Renal cortical epithelial cell (primary cell): ENCODE measurements around the gene ITGA1. TPM values are rescaled to one million over a fixed set of nuclear protein-coding genes. Genes with fewer than 3 reads are reported as not detected.

Experiments used
- DNase-seq: peaks from one replicate; pipeline ENCODE4 v3.0.0-alpha.2; 2011; ENCODE audit warnings: low read depth
- total RNA-seq: library from RNA; depleted of rRNA; stranded (reverse); fragments of >200 nt; gene quantifications from 2 replicates; pipeline ENCODE4 v1.2.3, GENCODE V29; 2014

Gene ITGA1
- total RNA-seq, 1 donor from 2014 or later = 57.7 TPM

DNA sequence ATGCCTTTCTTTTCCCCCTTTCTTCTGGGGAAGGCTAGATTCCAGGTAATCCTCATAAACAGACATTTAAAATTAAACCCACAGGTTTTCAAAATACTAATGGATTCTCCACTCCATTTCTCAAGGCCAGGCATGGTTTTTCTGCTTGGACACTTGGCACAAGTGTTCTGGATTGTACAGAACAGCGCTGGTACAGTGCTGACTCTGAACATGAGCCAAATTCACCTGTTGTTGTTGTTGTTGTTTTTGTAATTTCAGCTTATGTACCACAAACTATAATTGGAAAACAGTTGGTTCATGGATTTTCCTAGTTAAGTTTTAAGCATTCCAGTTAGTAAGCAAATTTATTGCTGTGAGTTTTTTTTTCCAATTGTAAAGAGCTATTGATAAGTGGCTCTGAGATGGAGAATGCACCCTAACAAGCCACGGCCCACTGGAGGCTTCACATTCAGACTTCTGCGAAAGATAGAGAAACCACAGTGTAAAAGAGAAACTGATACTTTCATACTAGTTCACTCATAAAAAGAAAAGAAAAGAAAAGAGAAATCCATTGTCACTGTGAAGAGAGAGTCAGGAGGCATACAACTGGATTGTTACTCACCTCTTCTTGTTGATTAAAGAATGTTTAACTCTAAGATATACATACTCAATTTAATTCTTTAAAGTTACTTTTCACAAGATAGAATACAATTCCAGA, 16.2 kb upstream of the ITGA1 start:
- DNase-seq = no peak

DNA sequence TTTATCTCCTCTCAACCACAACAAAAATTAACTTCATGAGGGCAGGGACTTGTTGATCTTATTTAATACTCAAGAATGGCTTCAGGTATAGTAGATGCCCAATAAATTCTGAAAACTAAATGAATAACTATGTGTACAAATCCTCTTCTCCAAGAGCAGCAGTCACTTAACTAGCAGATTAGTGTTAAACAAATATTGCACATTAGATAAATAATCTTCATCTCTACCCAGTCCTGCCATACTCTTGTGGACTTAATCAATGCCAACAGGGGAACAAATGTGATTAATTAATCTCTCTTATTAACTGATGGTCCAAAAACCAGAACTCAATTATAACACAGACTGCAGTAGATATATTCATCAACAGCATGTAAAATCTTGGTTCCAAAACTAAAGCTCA, 15.0 kb upstream of the ITGA1 start:
- no peak for DNase-seq

DNA sequence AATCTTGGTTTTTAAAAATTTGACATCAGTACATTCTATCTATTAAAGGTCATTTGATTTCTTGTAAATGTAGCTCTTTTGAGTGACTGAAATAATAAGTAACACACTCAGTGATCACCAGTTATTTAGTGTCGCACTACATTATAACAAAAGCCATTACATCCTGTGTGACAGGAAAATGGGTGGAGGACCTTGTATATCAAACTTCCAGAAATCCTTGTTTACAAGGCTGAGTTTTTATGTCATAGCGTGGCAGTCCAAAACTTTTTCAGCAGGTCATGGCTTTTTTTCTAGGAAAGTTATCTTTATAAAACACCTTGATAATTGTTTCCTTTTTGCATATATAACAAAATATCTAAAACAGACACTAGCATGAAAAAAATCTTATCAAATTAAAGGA, 14.4 kb upstream of the ITGA1 start:
- DNase-seq = no peak

DNA sequence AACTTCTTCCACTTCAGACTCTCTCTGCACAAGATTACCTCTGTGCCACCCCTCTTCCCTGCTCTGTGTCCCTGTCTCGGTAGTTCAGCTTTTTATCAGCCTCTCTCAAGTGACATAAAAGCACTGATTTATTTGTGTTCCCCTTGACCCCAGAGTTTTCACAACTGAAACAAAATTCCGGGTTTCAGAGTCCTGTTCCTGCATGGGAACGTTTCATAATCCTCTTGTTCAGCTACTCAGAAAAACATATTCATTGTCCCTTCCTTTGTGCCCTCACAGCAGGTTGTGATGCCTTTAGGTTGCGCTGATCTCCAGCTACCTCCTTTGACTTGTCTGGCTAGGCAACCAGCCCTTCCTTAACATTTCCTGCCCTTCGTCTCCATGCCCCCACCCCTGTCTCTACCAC, 13.7 kb upstream of the ITGA1 start:
- no peak for DNase-seq

DNA sequence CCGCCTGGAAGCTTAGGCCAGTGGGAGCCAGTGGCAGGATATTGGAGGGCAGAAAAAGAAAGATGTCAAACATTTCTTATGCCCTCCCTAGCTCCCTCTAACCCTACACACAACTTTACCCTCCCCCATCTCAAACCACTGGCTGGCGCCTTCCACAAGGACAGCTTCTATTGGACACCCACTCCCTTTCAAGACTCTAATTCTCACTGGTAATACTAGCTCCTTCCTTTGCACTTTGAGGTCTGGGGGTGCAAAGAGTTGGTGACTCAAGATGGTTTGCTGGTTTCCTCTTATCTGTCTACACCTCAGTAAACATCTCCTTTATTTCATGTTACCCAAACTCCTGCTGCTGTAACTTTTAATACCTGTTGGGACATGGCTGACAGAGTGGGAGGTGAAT, 11.6 kb upstream of the ITGA1 start:
- no peak for DNase-seq

DNA sequence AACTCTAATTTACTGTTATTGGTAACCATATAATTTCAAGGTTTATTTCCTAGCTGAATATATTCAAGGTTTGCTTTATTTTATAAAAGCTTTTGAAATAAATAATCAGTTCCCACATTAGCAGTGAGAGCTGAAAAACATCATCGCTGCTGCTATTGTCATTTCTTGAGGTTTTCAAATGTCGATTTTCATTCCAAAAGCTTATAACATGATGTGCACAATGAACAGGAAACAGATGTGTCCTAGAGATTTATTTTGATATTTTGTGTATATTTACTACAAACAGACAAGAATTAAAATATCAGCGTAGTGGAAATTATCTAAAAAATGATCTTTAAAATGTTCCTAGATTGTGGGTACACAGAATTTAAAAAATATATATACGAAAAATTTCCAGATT, 10.5 kb upstream of the ITGA1 start:
- no peak for DNase-seq

DNA sequence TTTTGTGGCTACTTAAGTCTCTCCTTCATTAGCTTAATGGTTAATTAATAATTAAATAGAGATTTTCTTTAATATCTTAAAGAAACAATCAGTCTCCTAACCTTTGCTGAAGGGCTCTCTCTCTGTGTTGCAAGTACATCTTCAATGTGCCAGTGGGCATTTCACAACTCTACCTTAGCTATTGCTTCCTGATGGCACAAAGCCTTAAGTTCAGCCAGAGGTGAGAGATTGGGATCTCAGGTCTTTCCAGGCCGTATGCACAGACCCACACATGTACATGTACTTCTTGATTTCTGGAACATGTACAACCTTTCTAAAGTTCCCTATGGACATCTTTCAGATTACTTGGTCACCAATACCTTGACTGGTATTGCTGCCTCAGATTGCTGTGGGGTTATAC, 8.9 kb upstream of the ITGA1 start:
- DNase-seq = no peak

DNA sequence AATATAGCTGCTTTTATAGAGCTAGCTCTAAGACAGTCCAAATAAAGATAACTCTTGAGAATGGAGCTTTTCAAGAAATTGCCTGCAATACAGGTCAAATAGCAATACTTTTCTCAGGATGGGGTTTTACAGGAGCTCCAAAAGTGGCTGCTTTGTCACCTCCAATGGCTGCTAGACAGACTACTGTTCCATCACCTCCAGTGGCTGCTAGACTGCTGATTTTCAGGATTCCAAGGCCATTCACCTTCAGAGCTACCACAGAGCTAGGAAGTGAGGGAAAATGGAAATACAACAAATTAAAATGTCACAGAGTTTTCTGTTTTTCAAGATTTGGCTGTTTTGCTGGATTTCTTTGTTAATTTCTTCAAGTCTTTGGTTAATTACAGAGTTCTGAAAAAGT, 8.5 kb upstream of the ITGA1 start:
- DNase-seq = no peak

DNA sequence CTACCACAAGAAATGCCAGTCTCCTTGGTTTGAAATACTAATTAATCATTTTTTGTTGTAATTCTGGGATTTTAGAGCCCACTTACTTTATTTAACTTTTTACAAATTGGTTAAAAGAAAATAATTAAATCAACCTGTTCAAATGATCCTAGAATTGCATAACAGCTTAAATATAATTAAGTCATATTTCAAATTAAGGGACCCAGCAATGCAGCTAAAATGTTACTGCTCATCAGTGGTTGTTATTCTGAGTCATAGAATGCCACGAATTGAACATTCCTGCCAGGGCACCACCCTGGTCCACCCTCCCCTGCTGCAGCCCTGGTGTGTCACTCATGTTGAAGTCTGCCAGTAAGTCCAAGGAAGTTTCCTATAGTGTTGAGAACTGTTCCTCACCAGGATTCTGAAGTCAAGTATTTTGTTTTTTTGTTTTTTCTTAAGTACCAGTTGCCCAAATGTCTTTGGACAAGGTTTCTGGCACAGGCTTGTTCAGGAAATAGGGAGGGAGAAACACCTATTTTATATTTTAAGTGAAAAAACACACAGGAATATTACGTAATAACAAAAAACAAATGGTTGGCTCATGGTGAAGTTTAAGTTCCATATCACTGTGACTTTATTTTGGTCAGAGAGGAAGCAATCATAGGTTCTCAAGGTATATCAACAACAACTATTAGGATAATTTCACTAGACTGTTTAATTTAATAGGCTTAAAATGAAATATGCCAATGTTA, 4.3 kb upstream of the ITGA1 start:
- DNase-seq = peak; percentile 69

DNA sequence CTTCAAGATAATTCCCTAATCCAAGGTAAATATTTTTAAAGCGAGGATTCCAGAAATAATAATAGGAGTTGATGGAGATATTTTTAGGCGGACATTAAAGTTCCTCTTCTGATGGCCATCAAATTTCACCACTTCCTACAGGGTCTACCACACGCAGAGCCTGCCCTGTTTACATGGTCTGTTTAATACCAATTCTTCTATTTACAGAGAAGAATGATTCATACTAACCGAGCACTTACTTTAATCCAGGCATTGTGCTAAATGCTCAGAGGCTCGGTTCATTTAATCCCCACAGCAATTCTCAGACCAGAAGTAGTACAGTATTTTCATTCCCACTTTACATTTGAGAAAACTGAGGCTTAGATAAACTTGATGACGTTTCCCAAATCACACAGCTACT, 3.0 kb upstream of the ITGA1 start:
- no peak for DNase-seq

DNA sequence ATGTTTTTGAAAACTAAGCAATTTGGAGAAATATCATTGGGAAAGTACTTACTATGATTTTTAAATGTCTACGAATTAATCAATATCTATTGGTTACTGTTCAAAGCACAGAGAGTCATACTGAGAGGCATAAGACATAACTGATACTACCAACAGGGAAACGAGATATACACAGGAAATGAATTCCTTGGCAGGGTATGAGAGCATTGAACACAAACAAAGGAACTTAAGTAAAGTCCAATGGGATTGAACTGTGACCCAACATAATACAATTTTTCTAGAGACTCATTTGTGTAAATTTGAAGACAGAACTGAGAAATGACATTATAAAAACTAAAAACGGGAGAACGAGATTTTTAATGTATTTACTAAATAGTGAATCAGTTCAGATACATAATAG, 1.3 kb upstream of the ITGA1 start:
- no peak for DNase-seq

DNA sequence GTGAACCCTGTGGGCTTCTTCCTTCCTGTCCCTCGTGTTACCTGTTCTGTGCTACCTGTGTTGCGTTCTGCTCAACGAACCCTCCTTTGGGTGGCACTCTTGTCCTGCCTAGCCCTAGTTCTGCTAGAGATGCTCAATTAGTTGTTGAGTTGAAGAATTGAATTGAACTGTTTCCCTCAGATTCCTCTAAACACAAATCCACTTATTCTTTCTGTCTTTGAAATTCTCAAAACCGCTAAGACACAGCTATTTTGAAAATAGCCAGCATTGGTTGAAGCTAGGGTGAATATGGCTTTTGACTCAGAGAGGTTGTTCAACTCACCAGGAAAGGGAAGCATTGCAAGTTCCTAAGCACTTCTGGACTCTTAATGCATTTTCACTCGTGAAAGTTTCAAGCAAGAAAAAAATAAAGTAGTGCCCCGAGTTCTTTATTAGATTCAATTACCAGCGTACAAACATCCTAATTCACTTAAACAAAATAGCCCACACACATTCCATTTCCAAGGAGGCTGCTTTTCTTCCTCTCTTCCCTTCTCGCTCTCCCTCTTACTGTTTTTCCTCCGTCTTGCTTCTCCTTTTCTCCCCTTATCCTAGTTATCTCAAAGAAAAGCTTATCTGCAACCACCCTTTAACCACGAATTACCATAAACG, 642 bp upstream of the ITGA1 start:
- DNase-seq = peak; percentile 64

DNA sequence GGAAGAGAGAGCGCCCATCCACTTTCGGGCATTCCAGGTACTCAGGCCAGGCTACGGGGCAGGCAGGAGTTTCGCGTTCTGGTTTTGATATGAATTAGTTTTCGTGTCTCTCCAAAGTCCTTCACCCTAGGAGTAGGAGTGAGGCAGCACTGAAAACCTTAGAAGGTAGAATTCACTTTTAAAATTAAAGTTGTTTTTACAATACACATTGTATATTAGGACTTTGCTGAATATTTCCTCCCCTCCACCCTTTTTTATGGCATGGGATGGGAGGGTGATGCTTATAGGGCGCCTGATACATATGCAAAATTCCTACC, 747 bp downstream of the ITGA1 start:
- DNase-seq = no peak

DNA sequence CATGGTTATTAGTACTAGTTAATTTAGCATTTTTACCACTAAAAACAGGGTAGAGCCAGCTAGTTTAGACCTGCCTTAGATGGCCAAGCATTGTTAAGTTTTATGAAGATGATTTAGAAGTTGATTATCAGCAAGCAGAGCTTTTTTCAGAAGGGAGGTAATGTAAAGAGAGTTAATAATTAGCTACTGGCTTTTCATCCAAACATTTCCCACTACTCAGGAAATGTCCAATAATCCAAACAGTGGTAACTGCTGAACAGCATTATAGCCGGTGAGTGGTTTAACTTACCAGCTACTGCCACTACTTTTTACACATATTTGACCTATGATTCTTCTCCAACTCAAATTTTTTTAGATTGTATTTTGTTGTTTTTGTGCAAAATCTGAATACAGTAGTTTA, 1.7 kb downstream of the ITGA1 start:
- DNase-seq = no peak

DNA sequence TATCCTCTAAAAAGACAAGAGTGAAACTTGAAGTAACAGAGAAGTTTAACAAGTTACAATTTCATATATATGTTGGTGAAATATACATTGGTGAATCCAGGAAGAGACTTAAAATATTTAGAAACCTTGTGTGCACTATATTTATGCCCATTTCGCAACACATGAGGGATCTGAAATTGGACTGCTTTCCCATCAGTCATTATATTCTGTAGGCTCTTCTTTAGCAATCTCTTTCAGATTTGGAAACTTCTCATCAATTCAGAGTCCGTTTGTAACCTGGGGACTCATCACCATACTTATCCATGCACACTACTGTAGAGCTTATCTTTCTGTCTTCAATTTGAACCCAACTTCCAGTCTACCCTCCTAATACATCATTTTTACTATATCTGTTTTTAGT, 2.1 kb downstream of the ITGA1 start:
- DNase-seq = no peak

DNA sequence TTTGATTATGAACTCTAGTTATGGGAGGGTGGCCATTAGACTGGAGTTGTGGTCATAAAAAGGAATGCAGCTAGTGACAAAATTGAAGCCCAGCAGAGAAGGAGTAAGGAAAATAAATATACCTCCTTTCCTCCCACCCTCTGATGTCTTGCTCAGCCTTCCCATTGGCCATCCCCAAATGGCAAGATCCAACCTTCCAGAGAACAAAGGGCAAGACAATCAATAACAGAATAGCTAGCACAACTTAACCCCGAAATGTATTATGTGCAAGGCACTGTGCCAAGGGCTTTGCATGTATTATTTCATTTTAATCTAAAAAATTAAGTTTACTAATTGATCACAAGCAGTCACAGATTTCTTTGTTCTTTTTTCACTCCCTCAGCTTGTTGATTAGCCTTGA, 3.6 kb downstream of the ITGA1 start:
- no peak for DNase-seq

DNA sequence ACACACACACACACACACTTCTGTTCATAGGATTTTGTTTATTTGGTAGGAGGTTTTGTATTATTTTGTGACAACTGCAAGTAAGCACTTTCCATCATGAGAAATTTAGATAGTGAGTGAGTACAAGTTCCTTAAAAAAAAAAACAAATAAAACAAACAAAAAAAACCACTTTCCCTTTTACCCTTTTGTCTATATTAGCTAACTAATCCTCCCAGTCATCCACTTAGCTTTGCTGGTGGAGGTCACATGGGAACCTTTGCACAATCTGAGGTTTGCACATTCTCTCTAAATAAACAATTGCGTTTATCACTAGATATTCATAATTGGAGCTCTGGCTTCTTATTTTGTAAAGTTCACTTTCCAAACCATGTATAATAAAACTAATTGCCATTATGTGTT, 6.8 kb downstream of the ITGA1 start:
- DNase-seq = no peak

DNA sequence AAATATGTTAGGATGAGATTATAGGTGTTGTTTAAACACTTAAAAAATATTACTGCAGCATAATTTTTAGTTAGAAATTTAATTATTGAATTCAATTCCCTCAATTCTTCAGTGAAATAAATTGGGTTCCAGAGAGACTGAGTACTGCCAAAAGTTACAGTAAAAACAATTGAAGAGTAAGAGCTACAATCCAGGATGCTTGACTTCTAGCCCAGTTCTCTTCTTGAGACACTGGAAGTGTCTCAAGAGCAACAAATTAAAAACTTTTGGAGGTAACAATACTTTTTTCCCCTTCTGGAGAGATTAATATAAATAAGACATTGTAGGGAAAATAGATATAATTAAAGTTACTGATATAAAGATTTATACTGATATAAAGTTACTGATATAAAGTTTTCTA, 8.3 kb downstream of the ITGA1 start:
- no peak for DNase-seq

DNA sequence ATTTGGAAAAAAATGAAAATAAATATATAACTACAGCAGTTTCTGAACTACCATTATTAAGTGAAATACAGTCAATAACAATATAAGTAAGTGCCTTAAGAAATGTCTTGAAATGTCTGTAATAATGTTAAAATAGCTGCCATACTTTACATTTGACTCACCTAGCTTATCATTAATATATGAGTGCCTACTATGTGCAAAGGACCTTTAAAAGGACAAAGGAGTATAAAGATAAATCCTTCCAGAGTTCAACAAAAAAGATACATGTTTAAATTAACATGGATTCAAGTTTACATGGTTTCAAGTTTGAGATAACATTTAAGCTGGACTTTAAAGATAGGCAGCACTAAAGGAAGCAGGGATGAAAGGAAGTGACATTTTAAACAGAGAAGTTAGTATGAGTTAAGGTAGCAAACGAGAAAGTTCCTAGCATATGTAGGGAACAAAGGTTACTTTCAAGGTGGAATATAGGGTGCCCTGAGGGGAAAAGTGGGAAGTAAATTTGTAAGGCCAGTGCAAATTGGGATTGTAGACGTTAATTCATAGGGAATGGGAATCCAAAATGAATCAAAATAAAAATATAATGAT, 8.9 kb downstream of the ITGA1 start:
- DNase-seq = no peak

DNA sequence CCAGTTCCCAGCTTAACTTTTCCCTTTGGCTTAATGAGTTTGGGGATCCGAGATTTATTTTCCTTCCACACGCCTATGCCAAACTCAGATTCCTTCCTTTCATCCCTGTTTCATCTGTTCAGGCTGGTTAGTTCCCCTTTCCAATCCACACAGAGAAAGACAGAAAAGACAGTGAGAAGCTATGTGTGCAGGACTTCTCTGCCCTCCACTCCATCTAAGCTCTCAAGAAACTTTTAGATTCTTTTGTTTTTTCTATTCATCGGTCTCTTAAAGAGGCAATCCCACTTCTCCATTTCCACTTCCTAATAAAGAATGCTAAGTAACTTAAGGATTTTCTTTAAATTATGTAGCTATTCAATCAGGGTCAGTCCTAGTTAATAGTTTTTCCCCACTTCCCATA, 11.2 kb downstream of the ITGA1 start:
- DNase-seq = no peak

DNA sequence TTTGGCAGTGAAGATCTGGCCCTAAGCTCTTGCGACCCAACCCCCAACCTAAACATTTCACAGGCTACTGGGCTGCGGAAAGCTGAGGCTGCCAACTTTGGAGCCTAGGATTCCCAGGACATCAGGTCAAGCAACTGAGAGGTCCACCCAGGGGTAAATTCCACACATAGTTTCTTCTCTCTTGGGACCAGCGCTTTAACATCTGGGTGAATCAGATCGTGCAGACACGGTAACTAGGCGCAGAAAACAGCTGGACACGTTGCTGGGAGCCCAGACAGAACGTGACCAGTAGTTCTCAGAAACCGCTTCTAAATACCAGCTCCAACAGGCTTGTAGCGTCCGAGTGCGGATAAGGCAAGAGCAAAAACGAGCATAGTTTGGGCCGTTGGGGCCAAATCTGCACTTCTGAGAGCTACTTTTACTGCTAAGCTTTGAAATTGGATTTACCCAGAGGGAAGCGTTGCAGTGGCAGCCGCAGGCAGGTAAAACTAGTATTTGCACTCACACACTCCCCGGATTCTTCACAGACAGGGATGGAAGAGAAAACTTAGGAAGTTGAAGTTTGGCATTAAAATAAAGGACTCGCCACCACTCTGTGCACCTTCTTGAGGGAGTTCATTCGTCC, 11.8 kb downstream of the ITGA1 start:
- DNase-seq = peak; percentile 91

DNA sequence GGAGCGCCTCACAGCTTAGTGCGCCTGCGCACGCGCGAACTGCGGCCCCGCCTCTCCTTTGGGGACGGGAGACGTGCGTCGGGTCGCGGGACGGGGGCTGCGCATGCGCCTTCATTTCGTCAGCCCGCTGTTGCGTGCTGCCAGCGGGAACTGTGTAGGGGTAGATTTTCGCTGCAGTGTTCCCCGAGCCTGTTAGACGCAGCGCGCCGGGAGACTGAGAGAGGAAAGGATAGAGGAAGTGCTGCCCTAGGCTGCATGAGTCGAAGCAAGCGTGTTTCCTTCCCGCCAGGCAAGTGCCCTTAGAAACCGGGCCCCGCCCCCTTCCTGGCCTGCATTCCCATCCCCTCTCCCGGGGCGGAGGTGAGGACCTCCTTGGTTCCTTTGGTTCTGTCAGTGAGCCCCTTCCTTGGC, 12.3 kb downstream of the ITGA1 start:
- DNase-seq = peak; percentile 83
